ENCODE data around the gene BCKDHB. TPM values are rescaled to one million over a fixed set of nuclear protein-coding genes. Genes with fewer than 3 reads are reported as not detected.

BCKDHB gene
- total RNA-seq, 3 donors from 2014 or later = 19.0 to 33.7 (median 23.4) TPM

DNA sequence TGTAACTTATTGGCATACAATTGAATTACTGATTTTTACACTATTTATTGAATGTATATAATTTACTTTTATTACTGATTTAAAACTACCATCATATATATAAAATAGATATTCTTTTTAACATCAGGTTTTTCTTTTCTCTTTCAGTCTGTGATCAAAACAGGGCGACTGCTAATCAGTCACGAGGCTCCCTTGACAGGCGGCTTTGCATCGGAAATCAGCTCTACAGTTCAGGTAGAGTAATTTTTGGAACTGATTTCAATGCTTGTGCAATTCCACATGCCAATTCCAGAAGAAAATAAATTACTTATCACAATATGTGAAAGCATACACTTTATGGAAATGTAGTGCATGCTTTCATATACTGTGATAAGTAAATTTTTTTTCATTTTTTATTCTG lies 166.5 kb downstream of the BCKDHB start:
- Histone ChIP-seq H3K27ac (no peak overlapping the region), H3K9me3 (no peaks in the 10 kb centered on the region), H3K36me3 (peaks cover 5% of the 10 kb centered on the region), H3K4me1 (no peaks in the 10 kb centered on the region), H3K27me3 (no peaks in the 10 kb centered on the region), H3K4me3 (no peak overlapping the region)
- no peak for DNase-seq (ENCODE audit: low spot score in 2 of 2)
- intact Hi-C loops (cut with DNase I; ENCODE audit: low total_unique reads) = no loop called here
- TF ChIP-seq, protein P1, sequence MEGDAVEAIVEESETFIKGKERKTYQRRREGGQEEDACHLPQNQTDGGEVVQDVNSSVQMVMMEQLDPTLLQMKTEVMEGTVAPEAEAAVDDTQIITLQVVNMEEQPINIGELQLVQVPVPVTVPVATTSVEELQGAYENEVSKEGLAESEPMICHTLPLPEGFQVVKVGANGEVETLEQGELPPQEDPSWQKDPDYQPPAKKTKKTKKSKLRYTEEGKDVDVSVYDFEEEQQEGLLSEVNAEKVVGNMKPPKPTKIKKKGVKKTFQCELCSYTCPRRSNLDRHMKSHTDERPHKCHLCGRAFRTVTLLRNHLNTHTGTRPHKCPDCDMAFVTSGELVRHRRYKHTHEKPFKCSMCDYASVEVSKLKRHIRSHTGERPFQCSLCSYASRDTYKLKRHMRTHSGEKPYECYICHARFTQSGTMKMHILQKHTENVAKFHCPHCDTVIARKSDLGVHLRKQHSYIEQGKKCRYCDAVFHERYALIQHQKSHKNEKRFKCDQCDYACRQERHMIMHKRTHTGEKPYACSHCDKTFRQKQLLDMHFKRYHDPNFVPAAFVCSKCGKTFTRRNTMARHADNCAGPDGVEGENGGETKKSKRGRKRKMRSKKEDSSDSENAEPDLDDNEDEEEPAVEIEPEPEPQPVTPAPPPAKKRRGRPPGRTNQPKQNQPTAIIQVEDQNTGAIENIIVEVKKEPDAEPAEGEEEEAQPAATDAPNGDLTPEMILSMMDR (IDR thresholded peaks at IDR 0.05) = no peak
- TF ChIP-seq POLR2A (IDR thresholded peaks at IDR 0.05) = no peak
- TF ChIP-seq POLR2AphosphoS5 (IDR thresholded peaks at IDR 0.05) = no peak

DNA sequence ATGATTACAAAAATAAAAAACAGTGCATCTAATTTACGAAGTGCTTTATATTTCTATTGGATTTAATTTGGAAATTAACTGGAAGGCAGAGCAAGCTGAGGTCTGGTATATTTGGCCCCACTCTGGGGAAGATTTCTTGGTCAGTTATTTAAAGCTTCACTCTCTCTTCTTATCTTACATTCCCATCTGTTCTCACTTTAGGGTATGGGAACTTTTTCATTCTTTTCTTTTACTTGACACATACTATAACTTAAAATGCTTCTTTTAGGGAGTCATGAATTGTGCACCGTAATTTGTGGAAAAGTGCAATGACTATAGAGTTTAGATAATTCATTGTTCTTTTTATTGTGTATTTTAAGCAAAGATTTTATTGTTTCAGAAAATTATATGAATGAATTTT lies 170.4 kb downstream of the BCKDHB start:
- H3K4me3 ChIP-seq = no peak overlapping the region
- no peak overlapping the region for H3K27ac ChIP-seq
- TF ChIP-seq POLR2A (IDR thresholded peaks at IDR 0.05) (no peak), POLR2AphosphoS5 (IDR thresholded peaks at IDR 0.05) (no peak)
- TF ChIP-seq, protein P1 (IDR thresholded peaks at IDR 0.05) = no peak
- no peak for DNase-seq (ENCODE audit: low spot score in 2 of 2)
- intact Hi-C loops (cut with DNase I; ENCODE audit: low total_unique reads) = no loop called here
- no peaks in the 10 kb centered on the region for H3K27me3 ChIP-seq
- no peaks in the 10 kb centered on the region for H3K9me3 ChIP-seq
- no peaks in the 10 kb centered on the region for H3K4me1 ChIP-seq
- peaks cover 5% of the 10 kb centered on the region for H3K36me3 ChIP-seq

DNA sequence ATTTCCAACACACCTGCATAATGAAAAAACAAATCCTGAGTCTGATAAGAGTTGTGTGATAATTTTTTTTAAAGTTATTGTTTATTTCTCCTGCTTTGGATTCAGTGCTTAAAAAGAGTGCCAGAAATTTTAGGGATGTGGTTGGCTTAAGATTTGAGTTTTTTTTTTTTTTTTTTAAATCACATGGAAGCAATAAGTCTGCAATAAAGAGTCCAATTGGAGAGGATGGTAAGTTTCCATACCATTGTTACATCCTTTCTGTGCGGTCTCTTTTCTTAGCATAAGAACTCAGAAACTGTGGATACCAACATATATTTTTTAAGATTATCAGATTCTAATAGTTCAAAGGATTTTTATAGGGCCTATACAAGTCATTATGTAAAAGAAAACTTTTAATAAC lies 171.0 kb downstream of the BCKDHB start:
- TF ChIP-seq POLR2A (IDR thresholded peaks at IDR 0.05) = no peak
- no peak for TF ChIP-seq POLR2AphosphoS5 (IDR thresholded peaks at IDR 0.05)
- TF ChIP-seq, protein P1 (IDR thresholded peaks at IDR 0.05) = no peak
- no peaks in the 10 kb centered on the region for H3K27me3 ChIP-seq
- H3K27ac ChIP-seq = no peak overlapping the region
- intact Hi-C loops (cut with DNase I; ENCODE audit: low total_unique reads) = no loop called here
- no peaks in the 10 kb centered on the region for H3K9me3 ChIP-seq
- H3K36me3 ChIP-seq = peaks cover 5% of the 10 kb centered on the region
- no peaks in the 10 kb centered on the region for H3K4me1 ChIP-seq
- no peak for DNase-seq (ENCODE audit: low spot score in 2 of 2)
- H3K4me3 ChIP-seq = no peak overlapping the region

DNA sequence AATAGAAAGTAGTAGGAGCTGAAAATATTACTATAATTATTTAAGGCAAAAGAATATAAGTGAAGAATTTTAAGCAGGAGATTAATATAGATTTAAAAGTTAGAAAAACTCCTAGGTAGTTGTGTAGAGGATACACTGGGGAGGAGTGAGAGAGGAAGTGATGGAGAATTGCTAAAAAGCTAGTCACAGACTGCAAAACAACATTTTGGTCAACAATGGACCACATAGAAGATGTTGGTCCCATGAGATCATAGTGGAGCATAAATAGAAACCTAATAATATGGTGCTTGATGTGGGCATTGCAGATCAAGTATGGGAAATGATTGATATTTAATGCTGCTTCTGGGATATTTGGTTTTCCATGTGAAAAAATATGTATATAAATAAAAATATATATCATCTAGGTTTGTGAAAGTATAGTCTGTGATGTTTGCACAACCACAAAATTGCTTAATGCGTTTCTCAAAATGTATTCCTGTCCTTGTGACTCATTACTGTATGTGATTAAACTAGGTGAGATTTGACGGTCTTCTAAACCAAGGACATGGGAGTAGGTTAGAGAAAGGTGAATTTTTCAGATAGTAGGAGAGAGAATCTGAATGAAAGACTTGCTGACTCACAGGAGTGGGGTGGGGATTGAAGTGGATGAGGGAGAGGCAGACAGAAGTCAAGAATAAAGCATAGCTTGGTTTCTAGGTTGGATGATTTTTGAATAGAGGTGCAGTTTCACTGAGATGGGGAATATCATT lies 174.0 kb downstream of the BCKDHB start:
- Histone ChIP-seq H3K4me1 (no peaks in the 10 kb centered on the region), H3K9me3 (no peaks in the 10 kb centered on the region), H3K27me3 (no peaks in the 10 kb centered on the region), H3K4me3 (no peak overlapping the region), H3K36me3 (no peaks in the 10 kb centered on the region), H3K27ac (no peak overlapping the region)
- DNase-seq (ENCODE audit: low spot score in 2 of 2) = no peak
- intact Hi-C loops (cut with DNase I; ENCODE audit: low total_unique reads) = no loop called here
- no peak for TF ChIP-seq POLR2AphosphoS5 (IDR thresholded peaks at IDR 0.05)
- TF ChIP-seq, protein P1 (IDR thresholded peaks at IDR 0.05) = no peak
- TF ChIP-seq POLR2A (IDR thresholded peaks at IDR 0.05) = no peak

DNA sequence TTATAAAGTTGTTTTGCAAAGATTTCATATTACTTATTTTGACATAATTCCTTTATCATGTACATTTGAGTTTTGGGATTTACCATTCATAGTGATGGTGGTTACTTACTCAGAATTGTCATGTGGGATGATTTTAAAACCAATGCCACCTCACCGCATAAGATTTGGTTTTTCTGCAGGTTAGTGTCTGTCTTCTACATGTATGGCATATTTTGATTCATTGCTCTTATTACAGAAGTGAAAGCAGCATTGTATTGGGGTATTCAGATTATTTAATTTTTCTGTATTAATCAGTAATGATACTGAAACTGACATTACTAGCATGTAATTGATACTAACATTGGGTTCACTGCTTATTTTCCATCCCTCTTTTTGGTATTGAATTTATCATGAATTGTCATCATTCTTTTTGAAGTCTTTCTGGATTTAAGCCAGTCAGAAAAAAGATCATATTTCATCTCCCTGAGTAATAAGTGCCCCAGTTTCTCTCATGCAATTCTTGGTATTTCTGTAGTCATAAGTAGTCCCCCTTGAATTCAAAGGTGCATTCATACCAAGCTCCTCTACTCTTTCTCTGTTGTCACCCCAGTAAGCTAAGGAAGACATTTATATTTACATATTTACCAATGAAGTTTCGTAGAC lies 176.6 kb downstream of the BCKDHB start:
- H3K9me3 ChIP-seq = no peaks in the 10 kb centered on the region
- no peak overlapping the region for H3K27ac ChIP-seq
- H3K4me3 ChIP-seq = no peak overlapping the region
- no peaks in the 10 kb centered on the region for H3K4me1 ChIP-seq
- H3K36me3 ChIP-seq = no peaks in the 10 kb centered on the region
- TF ChIP-seq POLR2A (IDR thresholded peaks at IDR 0.05) (no peak), POLR2AphosphoS5 (IDR thresholded peaks at IDR 0.05) (no peak)
- TF ChIP-seq, protein P1 (IDR thresholded peaks at IDR 0.05) = no peak
- H3K27me3 ChIP-seq = no peaks in the 10 kb centered on the region
- intact Hi-C loops (cut with DNase I; ENCODE audit: low total_unique reads) = no loop called here
- DNase-seq (ENCODE audit: low spot score in 2 of 2) = no peak
